ACHN (cell line): Measurements from ENCODE around the gene PRLH.

Experiments
- DNase-seq: peaks from one replicate; pipeline ENCODE4 v3.0.0-alpha.2; 2015
- in situ Hi-C: cut with HindIII; loops from 2 replicates; pipeline ENCODE4 v1.10.0; 2017; ENCODE audit warnings: low sequenced_read_pairs, low pct_ligation_motif_present, low pct_unique_long_range_greater_than_20kb

Gene PRLH

DNA sequence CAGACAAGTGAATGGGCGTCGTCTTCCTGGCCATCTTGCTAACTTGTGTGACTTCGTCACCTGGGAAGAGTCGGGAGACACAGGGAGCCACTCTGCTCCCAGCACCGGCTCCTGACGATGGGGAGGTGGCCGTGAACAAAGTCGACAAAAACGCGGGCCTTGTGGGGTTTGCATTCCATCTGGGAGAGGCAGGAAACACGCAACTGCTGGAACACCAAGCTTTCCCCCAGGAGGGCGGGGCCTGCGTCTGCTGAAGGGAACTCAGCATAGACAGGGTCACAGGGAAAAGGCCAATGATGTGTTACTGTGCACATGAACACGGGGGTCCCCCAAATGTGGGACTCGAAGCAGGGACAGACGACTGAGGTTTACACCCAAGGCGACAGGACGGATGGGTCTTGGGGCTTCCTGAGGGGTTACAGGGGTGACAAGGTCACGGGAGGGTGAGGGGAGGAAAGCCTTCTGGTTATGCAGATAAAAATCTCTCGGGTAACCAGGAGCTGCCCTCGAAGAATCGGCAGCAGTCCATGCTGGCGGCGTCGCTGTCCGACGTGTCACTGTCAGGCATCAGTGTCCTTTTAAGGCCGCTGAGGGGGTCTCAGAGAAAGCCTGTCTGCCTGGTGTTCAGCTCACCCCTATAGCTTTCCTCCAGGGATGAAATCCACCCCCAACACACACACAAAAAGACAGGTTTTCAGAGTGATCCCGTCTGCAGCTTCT, 28.2 kb upstream of the PRLH start:
- in situ Hi-C loops, result no loop called here
- no peak for DNase-seq

DNA sequence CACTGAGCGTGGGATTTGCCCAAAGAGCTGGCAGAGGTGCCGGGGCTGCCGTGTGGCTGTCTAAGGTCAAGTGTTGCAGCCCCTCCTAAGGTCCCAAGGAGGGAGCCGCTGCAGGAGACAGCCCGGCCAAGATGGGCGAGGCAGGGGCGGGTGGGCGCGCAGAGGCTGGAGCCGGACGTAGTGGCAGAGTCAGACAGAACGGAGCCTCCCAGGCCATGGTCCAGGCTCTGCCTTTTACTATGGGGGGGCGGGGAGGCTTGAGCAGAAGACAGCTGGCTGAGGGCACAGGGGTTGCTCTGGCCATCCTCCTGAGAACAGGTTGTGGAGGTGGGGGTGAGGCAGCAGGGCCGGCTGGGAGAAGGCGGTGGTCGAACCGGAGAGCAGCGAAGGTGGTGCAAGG, 27.5 kb upstream of the PRLH start:
- in situ Hi-C loops, result no loop called here

DNA sequence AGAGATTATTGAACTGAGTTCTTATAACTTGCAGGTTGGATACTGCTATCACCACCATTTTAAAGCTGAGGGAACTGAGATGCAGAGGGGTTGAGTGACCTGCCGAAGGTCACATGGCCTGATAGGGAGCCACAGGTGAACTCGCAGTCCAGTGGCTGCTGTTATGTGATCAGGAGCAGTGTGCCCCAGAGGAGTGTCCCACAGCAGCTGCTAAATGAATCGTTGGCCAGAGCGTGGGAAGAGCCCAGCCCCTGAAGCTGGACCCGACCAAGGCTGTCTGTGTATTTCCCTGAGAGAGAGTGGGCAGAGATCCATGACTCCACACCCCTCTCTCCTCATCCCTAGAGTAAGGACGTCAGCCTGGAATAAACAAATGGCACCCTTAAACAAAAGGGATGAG, 26.7 kb upstream of the PRLH start:
- in situ Hi-C loops, result no loop called here

More for the DNA sequence above, 27.5 kb upstream of the PRLH start:
- no peak for DNase-seq

DNA sequence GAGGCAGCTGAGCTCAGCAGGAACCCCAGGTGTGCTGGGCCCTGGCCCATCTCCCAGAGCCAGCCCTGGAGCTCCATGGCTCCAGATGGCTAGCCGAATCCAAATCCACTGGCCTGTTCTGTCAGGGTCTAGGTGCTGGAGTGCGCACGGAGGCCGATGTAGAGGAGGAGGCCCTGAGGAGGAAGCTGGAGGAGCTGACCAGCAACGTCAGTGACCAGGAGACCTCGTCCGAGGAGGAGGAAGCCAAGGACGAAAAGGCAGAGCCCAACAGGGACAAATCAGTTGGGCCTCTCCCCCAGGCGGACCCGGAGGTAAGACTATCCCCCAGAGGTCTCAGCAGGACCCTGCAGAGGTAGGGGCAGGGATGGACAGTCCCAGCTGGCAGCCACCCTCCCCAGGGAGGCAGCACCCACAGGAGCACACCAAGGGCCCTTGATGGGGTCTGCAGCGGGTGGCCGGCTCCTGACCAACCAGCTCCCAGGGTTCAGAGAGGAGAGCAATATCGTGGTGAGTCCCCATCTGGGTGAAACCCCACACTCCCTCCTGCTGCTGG, 26.1 kb upstream of the PRLH start:
- DNase-seq, result no peak
- in situ Hi-C loops, result no loop called here

More for the DNA sequence above, 26.7 kb upstream of the PRLH start:
- no peak for DNase-seq

DNA sequence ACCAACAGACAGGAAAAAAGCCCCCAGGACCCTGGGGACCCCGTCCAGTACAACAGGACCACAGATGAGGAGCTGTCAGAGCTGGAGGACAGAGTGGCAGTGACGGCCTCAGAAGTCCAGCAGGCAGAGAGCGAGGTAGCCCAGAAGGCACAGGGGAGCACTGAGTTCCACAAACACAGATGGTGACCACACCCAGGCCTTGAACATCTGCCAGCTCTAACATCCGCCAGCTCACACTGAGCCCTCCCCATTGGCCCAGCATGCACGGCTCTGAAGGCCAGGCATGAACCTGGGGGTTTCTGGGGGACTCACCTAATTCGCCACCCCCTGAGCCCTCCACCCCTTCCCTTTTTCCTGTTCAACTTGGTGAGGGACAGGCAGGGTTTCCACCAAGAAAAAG, 25.6 kb upstream of the PRLH start:
- no peak for DNase-seq
- in situ Hi-C loops, result no loop called here

DNA sequence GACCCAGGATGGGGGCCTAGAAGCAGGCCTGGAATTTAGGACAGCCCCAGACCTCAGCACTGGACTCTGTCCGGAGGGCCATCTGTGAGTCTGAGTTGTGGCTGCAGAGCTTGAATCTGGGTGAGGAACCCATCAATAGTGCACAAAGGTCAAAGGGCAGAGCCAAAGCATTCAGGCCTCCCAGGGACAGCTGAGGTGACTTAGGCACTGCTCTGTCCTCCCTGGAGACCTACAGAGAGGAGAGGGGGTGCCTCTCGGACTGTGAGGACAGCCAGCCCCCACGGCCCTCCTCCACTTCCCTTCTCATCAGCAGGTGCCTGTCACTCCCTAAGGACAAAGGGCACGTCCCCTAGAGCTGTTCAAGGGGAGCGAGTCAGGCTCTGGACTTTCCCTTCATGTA, 25.1 kb upstream of the PRLH start:
- in situ Hi-C loops, result no loop called here
- no peak for DNase-seq

DNA sequence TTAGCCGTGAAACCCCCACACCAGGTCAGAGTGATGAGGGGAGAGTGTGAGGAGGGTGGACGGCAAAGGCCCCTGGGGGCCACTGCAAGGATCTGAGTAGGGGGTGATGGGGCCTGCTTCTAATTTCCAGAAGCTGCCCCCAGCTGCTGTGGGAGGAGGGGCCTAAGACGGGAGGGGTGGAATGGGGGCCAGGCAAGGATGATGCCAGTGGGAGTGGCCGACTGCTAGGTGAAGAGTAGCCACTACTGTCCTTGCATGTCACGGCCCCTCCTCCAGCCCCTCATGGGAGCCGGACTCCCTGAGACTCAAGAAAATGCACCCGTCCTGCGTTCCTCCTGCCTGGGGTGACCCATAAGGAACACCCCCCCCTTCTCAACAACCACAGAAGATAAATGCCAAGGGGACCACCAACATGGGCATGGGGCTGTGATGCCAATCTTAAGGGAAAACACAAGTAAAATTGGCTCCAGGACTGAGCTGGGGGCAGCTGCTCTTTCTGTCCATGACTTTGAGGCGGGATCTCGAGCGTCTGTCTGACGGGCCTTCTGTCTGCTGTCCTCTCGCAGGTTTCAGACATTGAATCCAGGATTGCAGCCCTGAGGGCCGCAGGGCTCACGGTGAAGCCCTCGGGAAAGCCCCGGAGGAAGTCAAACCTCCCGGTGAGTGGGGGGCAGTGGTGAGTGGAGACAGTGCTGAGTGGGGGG, 24.2 kb upstream of the PRLH start:
- in situ Hi-C loops, result no loop called here
- no peak for DNase-seq

DNA sequence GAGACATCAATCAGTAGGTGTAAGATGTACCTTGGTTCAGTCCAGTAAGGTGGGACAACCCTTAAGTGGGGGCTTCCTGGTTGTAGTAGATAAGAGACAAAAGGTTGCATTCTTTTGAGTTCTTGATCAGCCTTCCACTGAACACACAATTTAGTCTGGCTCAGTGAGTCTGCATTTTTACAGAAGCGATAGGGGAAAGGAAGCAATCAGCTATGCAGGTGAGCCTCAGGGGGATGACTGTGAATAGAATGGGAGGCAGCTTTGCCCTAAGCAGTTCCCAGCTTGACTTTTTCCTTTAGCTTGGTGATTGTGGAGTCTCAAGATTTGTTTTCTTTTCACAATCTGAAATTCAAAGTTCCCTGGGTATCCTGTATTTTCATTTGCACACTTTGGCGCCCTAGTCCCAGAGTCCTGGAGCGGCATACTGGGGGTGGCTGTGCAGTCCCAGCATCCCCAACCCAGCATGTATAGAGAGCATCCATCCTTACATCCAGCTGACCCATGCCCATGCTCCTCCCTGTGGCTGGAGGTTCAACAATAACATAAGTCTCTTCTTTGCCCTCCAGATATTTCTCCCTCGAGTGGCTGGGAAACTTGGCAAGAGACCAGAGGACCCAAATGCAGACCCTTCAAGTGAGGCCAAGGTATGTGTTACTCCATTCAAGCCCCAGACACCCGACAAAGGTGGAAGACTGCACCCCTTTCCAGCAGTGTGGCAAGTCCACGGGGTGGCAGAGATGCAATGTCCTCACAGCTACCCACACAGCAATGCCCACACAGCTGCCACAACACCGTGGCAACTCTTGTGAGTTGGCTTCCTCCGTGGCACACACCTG, 20.1 kb upstream of the PRLH start:
- in situ Hi-C loops, result no loop called here
- DNase-seq, result no peak

DNA sequence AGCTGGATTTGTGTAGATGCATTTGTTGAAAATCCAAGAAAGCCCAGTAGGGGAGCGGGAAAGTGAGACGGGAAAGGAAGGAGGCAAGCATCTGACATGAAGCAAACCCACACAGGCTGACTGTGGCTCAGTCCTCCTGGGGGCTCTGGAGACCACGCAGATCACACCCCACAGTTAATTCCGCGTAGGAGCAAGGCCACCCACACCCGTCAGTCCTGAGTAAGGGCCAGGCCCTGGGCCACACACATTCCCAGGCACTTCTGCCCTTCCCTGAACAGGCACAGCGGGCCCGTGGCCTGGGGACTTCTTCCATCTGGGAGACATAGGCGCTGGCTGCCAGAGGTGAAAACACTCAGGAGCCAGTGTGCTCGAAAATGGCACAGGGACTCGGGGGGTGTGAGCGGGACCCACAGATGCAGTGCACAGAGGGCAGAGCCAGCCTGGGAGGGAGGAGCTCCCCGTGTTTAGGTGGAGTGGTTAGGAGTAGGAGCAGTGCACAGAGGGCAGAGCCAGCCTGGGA, 19.4 kb upstream of the PRLH start:
- DNase-seq, result no peak
- in situ Hi-C loops, result no loop called here

DNA sequence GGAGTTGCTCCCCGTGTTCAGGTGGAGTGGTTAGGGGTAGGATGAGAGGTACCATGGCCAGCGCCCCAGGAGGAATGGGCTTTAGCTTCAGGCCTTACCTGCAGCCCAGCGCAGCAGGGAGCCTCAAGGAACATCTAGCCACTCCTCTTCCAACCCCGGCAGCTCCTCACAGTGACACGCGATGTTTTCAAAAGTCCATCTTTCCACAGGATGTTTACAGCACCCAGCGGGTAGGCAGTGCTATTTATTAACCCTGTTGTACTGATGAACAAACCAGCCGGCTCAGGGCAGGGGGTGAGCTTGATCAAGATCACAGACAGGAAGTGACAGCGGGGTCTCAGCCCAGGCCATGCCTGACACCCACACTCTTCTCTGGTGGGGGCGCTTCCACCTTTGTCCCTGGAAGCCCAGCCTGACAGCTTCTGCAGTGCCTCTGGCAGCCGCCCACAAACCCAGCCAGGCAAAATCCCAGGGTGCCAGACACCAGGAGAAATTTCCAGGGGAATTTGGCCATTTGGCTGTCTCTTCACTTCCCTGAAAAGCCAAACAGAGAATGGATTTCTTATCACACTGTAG, 18.4 kb upstream of the PRLH start:
- DNase-seq, result peak; percentile 15
- in situ Hi-C loops, result no loop called here

DNA sequence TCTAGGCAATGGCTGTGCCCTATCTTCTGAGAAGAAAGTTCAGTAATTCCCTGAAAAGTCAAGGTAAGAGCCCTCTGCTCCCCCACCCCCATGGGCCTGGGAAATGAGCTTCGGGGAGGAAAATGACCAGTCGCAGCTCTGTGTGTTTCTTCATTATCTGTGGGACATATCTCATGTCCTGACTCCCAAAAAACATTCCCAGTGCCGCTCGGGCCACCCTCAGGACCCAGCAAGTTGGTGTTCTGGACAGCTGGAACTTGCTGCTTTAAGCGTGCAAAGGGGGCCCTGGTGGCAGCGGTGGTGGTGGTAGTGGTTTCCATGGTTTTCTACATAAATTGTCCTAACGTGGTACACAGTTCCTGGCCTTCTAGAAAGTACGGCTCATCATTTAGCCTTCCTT, 17.2 kb upstream of the PRLH start:
- no peak for DNase-seq
- in situ Hi-C loops, result no loop called here

DNA sequence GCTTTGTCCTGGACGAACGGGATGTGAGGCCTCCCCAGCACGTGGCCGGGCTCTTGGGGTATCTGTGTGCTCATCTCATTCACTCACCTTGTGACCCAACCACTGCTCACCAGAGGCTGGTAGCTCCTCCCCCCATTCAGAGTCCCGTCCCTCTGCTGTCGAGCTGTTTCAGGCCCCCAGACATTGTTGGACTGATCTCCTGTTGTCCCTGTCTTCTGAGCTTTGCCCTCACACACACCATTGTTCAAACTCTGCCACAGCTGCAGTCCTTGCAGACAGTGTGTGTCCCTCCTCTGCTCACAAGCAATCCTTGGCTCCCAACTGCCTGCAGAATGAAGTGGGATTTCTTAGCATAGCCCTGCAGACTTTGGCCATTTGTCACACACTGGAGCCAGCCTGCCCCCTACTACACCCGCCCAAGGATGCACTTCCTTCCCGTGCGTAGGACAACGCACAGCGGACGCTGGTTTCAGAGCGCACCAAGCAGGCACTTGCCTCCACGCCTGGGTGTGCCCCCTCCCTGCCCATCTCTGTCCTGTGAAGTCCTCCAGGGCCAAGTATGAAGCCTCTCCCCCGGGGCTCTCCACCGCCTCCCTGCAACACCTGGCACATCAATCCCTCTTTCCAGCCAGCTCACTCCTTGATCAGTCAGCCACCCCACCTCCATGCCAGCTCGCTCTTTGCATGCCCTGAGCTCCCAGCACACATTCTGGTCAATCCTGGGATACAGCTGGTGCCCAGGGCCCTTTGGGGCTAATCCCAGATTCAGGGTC, 16.5 kb upstream of the PRLH start:
- DNase-seq, result no peak
- in situ Hi-C loops, result no loop called here

DNA sequence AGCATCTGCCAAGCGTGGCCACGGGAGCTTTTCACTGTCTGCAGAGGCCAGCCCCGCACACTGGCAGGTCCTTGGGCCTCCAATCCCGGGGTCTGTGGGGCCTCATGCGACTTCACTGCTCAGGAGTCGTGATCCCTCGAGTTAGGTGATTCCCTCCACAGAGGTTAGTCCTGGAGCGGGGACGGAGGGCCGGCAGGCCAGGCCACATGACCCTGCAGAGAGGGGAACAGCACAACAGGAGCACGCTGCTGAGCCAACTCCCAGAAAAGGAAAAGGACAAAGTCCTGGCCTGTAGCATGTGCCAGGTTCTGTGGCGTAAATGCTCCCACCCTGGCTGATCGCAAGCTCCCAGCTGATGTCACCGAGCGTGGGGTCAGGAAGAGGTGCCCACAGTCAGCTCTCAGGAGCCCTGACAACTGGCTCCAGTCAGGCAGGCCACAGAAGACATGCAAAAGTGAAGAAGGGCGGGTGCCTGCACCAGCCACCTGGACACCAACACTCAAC, 15.3 kb upstream of the PRLH start:
- in situ Hi-C loops, result no loop called here

DNA sequence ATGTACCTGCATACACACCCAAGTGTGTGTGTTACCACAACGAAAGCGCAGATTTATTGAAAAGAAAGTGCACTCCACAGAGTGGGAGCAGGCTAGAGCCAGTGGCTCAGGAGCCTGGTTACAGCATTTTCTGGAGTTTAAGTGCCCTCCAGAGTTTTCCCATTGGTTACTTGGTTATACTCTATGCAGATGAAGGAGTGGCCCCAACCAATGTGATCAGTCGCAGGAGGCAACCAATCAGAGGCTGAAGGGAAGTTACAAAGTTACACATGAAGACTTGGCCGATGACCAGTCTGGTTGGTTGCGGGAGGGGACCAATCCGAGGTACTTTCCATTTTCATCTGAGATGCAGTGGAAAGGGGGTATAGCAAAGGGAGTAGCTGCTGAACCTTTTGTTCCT, 13.5 kb upstream of the PRLH start:
- in situ Hi-C loops, result no loop called here
- no peak for DNase-seq

More for the DNA sequence above, 15.3 kb upstream of the PRLH start:
- DNase-seq, result no peak

DNA sequence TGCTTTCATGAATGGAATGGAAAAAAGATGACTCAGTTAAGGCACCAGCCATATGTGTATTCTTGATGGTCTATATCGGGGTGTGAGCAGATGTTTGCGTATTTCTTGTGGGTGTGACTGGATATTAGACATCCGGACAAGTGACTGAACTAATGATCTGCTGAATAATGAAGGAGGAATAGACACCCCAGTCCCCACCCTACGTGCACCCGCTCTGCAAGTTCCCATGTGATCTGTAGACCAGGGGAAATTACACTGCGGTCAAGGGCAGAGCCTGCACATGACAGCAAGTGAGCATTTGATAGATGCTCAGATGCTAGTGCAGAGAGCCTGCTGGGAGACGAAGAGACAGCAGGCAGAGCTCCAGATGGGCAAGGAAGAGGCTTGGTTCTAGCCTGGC, 12.4 kb upstream of the PRLH start:
- in situ Hi-C loops, result no loop called here
- no peak for DNase-seq

DNA sequence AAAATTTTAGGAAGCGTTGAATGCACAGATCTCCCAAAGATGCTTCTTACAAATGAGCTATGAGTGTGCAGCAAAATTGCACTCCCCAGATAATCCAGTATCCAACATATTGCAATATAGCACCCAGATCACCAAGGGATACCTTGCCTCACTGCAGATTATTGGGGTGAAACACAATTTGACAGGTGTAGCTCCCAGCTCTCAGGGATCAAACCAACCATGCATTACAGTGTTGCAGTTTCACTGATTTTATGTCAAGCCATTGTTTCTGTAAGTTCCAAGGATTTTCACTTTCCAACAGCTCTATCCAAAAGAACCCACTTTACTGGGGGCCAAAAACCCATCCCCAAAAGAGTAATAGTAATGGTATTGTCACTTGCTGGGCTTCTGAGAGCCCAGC, 10.8 kb upstream of the PRLH start:
- in situ Hi-C loops, result no loop called here
- no peak for DNase-seq

DNA sequence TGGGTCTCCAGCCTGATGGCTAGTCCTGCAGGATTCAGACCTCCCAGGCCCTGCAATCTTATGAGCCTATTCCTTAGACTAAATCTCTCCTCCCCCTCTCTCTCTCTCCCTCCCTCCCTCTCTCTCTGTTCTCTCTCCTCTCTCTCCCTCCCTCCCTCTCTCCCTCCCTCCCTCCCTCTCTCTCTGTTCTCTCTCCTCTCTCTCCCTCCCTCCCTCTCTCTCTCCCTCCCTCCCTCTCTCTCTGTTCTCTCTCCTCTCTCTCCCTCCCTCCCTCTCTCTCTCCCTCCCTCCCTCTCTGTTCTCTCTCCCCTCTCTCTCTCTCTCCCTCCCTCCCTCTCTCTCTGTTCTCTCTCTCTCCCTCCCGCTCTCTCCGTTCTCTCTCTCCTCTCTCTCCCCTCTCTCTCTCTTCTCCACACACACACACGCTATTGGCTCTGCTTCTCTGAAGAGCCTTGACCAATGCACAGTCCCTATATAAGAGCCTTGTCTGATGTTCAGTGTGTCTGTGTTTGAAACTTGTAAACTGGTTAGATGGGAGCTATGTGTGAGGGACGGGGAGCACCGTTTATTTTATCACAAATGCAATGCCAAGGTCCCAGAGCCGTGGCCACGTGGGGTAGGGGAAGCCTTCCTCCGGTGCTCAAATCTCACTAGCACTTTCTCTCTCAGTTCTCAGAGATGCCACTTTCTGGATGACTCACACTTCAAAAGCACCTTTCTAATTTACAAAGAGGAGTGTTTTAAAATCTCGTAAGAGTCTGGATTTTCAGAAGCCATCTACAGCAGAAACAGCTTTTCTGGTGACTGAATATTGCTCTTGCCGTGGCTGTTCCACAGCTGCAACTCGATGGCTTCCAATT, 9.4 kb upstream of the PRLH start:
- no peak for DNase-seq
- in situ Hi-C loops, result no loop called here
